ENCODE measurements around the gene VOPP1.
"Not testable (repeated sequence)": the region's sequence is repeated elsewhere in the genome, so short reads cannot be mapped to it uniquely, and the experiment has no call there.

VOPP1 gene, protein sequence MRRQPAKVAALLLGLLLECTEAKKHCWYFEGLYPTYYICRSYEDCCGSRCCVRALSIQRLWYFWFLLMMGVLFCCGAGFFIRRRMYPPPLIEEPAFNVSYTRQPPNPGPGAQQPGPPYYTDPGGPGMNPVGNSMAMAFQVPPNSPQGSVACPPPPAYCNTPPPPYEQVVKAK

GRCh38 chr7:55572378-55573233 is at the start of gene VOPP1:
TSS of gene VOPP1 (minus strand) at chr7:55572502. CDS start at chr7:55572324, 178 bp downstream.
- peak; percentile 72 for DNase-seq (ENCODE audit: insufficient read length, low spot score)
- TF ChIP-seq, protein P1, sequence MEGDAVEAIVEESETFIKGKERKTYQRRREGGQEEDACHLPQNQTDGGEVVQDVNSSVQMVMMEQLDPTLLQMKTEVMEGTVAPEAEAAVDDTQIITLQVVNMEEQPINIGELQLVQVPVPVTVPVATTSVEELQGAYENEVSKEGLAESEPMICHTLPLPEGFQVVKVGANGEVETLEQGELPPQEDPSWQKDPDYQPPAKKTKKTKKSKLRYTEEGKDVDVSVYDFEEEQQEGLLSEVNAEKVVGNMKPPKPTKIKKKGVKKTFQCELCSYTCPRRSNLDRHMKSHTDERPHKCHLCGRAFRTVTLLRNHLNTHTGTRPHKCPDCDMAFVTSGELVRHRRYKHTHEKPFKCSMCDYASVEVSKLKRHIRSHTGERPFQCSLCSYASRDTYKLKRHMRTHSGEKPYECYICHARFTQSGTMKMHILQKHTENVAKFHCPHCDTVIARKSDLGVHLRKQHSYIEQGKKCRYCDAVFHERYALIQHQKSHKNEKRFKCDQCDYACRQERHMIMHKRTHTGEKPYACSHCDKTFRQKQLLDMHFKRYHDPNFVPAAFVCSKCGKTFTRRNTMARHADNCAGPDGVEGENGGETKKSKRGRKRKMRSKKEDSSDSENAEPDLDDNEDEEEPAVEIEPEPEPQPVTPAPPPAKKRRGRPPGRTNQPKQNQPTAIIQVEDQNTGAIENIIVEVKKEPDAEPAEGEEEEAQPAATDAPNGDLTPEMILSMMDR (IDR thresholded peaks at IDR 0.05; ENCODE audit: insufficient read depth, missing control alignments) = no peak
- FAIRE-seq = no peak

DNA sequence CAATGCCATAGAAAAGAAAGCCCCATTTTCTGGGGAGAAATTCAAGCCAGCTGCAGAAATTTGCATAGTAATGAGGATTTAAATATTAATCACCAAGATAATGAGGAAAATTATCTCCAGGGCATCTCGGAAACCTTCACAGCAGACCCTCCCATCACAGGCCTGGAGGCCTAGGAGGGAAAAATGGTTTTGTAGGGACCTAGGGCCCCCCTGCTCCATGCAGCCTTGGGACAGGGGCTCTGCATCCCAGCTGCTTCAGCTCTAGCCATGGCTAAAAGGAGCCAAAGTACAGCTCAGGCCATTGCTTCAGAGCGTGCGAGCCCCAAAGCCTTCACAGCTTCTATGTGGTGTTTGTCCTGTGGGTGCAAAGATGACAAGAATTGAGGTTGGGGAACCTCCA is 46.6 kb upstream of the VOPP1 start:
- FAIRE-seq (no peak), DNase-seq (ENCODE audit: insufficient read length, low spot score) (no peak)
- TF ChIP-seq, protein P1 (IDR thresholded peaks at IDR 0.05; ENCODE audit: insufficient read depth, missing control alignments) = no peak

GRCh38 chr7:55614365-55615064 is 42.2 kb upstream of the VOPP1 start:
- not testable (repeated sequence) for FAIRE-seq

DNA sequence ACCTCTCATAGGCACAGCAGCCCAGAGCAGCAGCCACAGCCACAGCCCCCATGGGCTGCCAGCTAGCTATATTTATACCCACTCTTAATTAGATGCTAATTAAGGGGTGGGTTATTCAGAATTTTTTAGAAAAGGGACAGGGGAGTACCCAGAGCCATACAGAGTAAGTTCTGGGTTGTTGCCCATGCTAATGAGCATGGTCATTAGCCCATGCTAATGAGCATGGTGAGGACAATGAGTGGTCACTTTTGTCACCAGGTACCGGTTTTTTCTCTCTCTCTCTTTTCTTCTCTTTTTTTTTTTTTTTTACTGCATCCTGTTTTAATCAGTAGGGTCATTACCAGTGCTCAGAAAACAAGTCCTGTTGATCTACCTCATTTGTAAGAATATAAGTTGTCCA is 37.4 kb upstream of the VOPP1 start:
- not testable (repeated sequence) for DNase-seq (ENCODE audit: insufficient read length, low spot score); FAIRE-seq

More at GRCh38 chr7:55614365-55615064, 42.2 kb upstream of the VOPP1 start:
- not testable (repeated sequence) for DNase-seq (ENCODE audit: insufficient read length, low spot score)

DNA sequence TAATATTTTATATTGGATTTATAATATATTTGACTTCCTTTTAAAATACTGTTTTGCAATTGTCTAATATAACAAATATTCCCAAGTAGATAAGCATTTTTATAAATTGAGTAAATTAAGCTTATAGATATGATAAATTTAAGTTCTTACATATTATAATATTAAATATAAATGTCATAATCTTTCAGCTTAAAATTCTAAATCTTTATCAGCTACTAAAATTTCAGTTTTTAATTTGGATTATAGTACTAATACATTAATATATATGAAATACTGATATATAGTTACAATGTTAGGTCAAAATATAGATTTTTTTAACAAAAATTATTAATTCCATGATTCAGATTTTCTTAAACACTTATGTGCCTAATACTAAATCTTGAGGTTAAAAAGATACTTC is 33.4 kb upstream of the VOPP1 start:
- FAIRE-seq = not testable (repeated sequence)

DNA sequence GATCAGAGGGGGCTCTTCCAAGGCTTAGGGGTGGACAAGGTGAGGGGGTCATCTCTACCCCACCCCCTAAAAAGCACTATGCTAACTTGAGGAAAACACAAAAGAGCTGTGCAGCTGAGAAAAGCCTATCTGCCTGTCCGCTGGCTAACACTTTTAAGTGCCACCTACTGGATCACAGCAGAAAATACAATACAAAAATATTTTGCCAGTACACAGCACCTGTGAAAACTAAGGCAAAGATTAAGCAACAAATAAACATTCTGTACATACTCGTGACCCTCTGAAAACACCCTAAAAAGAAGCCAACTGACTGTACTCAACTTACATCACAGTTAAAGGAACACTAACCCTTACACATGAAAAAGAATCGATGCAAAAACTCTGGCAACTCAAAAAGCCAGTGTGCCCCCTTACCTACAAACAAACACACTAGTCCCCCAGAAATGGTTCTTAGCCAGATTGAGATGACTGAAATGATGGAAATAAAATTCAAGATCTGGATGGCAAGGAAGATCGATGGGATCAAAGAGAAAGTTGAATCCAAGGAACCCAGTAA is 25.7 kb upstream of the VOPP1 start:
- DNase-seq (ENCODE audit: insufficient read length, low spot score); FAIRE-seq: not testable (repeated sequence)
- TF ChIP-seq, protein P1 (IDR thresholded peaks at IDR 0.05; ENCODE audit: insufficient read depth, missing control alignments) = peak; percentile 44

More for the DNA sequence above, 33.4 kb upstream of the VOPP1 start:
- DNase-seq (ENCODE audit: insufficient read length, low spot score) = not testable (repeated sequence)

GRCh38 chr7:55597214-55597739 is 25.0 kb upstream of the VOPP1 start:
- not testable (repeated sequence) for DNase-seq (ENCODE audit: insufficient read length, low spot score); FAIRE-seq

DNA sequence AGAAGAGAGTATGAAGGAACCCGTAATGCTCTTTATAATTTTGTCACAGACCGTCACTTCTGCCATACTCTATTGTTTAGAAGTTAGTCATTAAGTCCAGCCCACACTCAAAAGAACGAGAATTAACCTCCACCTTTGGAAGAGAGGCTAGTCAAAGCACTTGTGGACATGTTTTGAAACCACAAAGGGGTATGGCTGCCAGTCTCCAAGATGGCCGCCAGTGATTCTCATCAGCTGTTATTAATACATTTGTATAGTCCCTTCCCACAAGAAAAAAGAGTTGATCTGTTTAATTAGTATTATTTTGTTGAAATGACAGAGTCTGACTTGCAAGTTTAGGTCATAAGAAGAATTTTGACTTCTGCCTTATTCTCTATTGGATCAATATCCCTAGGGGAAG is 23.2 kb upstream of the VOPP1 start:
- DNase-seq (ENCODE audit: insufficient read length, low spot score) = no peak
- TF ChIP-seq, protein P1 (IDR thresholded peaks at IDR 0.05; ENCODE audit: insufficient read depth, missing control alignments) = no peak
- no peak for FAIRE-seq

DNA sequence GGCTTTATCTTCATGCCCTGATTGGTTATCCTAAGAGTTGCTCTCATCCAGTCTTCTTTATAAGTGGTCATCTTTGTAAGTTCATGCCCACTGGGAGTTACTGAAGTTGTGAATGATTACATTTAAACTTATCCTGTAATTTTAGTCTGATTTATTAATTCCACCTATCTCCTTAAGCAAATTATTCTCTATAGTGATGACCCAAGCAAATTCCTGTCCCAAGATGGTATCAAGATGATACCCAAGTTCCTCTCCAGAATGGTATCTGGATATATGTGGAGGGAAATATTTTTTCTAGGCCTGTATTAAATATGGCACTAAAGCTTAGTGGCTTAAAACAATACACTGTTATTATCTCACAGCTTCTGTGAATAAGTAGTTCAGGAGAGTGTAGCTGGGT is 22.6 kb upstream of the VOPP1 start:
- TF ChIP-seq, protein P1 (IDR thresholded peaks at IDR 0.05; ENCODE audit: insufficient read depth, missing control alignments) = no peak
- DNase-seq (ENCODE audit: insufficient read length, low spot score) (no peak), FAIRE-seq (no peak)
